HepG2 (cell line): ENCODE results near the gene BLVRA. TPM values are rescaled to one million over a fixed set of nuclear protein-coding genes. Genes with fewer than 3 reads are reported as not detected.

Source experiments
- CBX1 ChIP-seq: IDR thresholded peaks from one replicate; pipeline ENCODE4 v1.6.1; 2016; ENCODE audit warnings: antibody characterized with exemption, low read depth
- POLR2AphosphoS5 ChIP-seq: IDR thresholded peaks from 2 replicates; pipeline ENCODE4 v1.6.1; 2012; ENCODE audit warnings: low read depth, low read length
- REXO4 ChIP-seq: sonication (generic); formaldehyde crosslinking; IDR thresholded peaks from 2 replicates; pipeline ENCODE4 v1.8.0; 2022; ENCODE audit warnings: missing genetic modification reagents, mild to moderate bottlenecking, borderline replicate concordance
- RFX1 ChIP-seq: fragments of 450-650 bp; IDR thresholded peaks from 2 replicates; pipeline ENCODE4 v1.6.1; 2017
- RXRB ChIP-seq: IDR thresholded peaks from 2 replicates; pipeline ENCODE4 v1.6.1; 2016; ENCODE audit warnings: borderline replicate concordance, missing genetic modification reagents, missing compliant biosample characterization
- SOX5 ChIP-seq: IDR thresholded peaks from 2 replicates; pipeline ENCODE4 v1.6.1; 2016; ENCODE audit warnings: borderline replicate concordance
- ZFP41 ChIP-seq: sonication (generic); formaldehyde crosslinking; IDR thresholded peaks from 2 replicates; pipeline ENCODE4 v1.4.0; 2020; ENCODE audit warnings: mild to moderate bottlenecking, missing genetic modification reagents, borderline replicate concordance
- ZNF121 ChIP-seq: sonication (generic); formaldehyde crosslinking; IDR thresholded peaks from 2 replicates; pipeline ENCODE4 v1.5.0; 2020; ENCODE audit warnings: mild to moderate bottlenecking, missing genetic modification reagents
- ZNF124 ChIP-seq: sonication (generic); formaldehyde crosslinking; IDR thresholded peaks from 2 replicates; pipeline ENCODE4 v1.4.0; 2020; ENCODE audit warnings: missing genetic modification reagents
- ZNF20 ChIP-seq: sonication (generic); formaldehyde crosslinking; IDR thresholded peaks from 2 replicates; pipeline ENCODE4 v1.4.0; 2020; ENCODE audit warnings: mild to moderate bottlenecking, moderate library complexity, missing genetic modification reagents
- ZNF337 ChIP-seq: sonication (generic); formaldehyde crosslinking; IDR thresholded peaks from 2 replicates; pipeline ENCODE4 v1.5.1; 2020; ENCODE audit warnings: missing genetic modification reagents, low read depth, mild to moderate bottlenecking, borderline replicate concordance
- ZNF430 ChIP-seq: sonication (generic); formaldehyde crosslinking; IDR thresholded peaks from 2 replicates; pipeline ENCODE4 v1.9.0; 2021; ENCODE audit warnings: mild to moderate bottlenecking, missing genetic modification reagents
- ZNF460 ChIP-seq: sonication (generic); formaldehyde crosslinking; IDR thresholded peaks from 2 replicates; pipeline ENCODE4 v1.5.1; 2020; ENCODE audit warnings: missing genetic modification reagents, mild to moderate bottlenecking, borderline replicate concordance
- ZNF484 ChIP-seq: sonication (generic); formaldehyde crosslinking; IDR thresholded peaks from 2 replicates; pipeline ENCODE4 v1.5.1; 2020; ENCODE audit warnings: mild to moderate bottlenecking, low read depth, missing genetic modification reagents, borderline replicate concordance
- ZNF605 ChIP-seq: sonication (generic); formaldehyde crosslinking; IDR thresholded peaks from 2 replicates; pipeline ENCODE4 v1.8.0; 2022; ENCODE audit warnings: mild to moderate bottlenecking, missing genetic modification reagents
- polyA plus RNA-seq, 8 experiments: library from polyadenylated mRNA; depleted of rRNA in 3 of 8; stranded (reverse) in 7 of 8; unstranded in 1 of 8; fragments of >200 nt; fragmentation: Illumina TruSeq in 4 of 8; extraction: Trizol in 4 of 8; gene quantifications; 2 replicates each; pipeline versions ENCODE4 v1.2.1 to v1.2.3, GENCODE V29; 2011 to 2016; ENCODE audit warnings: low read depth in 4 of 8, missing spikeins in 1 of 8, mixed read lengths in 1 of 8; ENCODE audit not compliant: insufficient read depth in 1 of 8
- total RNA-seq, 5 experiments: library from RNA; depleted of rRNA; stranded (reverse); fragments of >200 nt; fragmentation: Illumina TruSeq; extraction: Trizol; gene quantifications; 2 replicates each; pipeline ENCODE4 v1.2.3, GENCODE V29; 2016; ENCODE audit warnings: low read depth in 1 of 5
- TF ChIP-seq, protein P1 (sequence below): sonication (generic); formaldehyde crosslinking; IDR thresholded peaks from 2 replicates; pipeline ENCODE4 v1.4.0; 2020; ENCODE audit warnings: mild to moderate bottlenecking, missing genetic modification reagents
- TF ChIP-seq, protein P2 (sequence below): sonication (generic); formaldehyde crosslinking; IDR thresholded peaks from 2 replicates; pipeline ENCODE4 v1.5.0; 2020; ENCODE audit warnings: missing genetic modification reagents
- TF ChIP-seq, protein P3 (sequence below): sonication (generic); formaldehyde crosslinking; IDR thresholded peaks from 2 replicates; pipeline ENCODE4 v1.8.0; 2022; ENCODE audit warnings: missing genetic modification reagents, low read depth, mild to moderate bottlenecking, borderline replicate concordance
- TF ChIP-seq, protein P4 (sequence below): sonication (generic); formaldehyde crosslinking; IDR thresholded peaks from 2 replicates; pipeline ENCODE4 v1.4.0; 2020; ENCODE audit warnings: missing genetic modification reagents
- TF ChIP-seq, protein P5 (sequence below): sonication (generic); formaldehyde crosslinking; IDR thresholded peaks from 2 replicates; pipeline ENCODE4 v1.5.0; 2020; ENCODE audit warnings: missing genetic modification reagents, mild to moderate bottlenecking, borderline replicate concordance

BLVRA gene
- total and polyA plus RNA-seq, 2 of the 13 experiments (the other 11 are each of a cell fraction or from before 2014, with no cell fraction given): 39.2 to 64.2 TPM

DNA sequence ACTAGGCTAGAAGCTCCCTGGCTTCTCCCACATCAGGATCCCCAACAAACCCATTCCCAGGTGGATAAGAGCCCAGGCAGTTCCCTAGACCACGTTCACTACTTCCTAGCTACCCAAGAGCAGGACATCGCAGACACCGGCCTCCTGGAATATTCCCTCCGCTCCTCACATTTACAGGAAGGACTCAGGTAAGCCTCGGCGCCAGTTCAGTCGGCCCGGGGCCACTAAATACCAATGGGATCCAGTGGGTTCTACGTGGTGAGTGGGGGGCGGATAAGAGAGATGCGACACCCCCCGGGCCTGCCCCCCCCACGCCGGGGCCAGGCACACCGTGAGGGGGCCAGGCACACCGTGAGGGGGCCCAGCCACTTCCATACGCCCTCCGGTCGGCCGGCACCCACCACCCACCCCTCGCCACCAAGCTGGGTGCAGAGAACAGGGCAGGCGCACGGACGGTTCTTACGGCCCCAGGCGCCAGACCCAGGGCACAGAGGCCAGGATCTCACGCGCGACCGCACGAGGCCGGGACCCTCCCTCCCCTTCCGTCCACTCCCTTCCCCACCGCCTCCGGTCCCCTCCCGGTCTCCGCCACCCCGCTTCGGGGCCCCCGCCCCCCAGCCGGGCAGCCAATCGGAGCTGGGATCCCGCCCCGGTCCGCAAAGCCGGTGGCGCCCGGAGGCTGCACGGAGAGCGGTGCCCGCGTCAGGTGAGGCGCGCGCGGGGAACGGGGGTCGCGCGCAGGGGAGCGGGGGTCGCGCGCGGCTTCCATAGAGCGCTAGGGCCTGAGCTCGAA is at the start of gene BLVRA (continued):
- TF ChIP-seq ZFP41: no peak
- TF ChIP-seq ZNF605: no peak
- TF ChIP-seq, protein P1, sequence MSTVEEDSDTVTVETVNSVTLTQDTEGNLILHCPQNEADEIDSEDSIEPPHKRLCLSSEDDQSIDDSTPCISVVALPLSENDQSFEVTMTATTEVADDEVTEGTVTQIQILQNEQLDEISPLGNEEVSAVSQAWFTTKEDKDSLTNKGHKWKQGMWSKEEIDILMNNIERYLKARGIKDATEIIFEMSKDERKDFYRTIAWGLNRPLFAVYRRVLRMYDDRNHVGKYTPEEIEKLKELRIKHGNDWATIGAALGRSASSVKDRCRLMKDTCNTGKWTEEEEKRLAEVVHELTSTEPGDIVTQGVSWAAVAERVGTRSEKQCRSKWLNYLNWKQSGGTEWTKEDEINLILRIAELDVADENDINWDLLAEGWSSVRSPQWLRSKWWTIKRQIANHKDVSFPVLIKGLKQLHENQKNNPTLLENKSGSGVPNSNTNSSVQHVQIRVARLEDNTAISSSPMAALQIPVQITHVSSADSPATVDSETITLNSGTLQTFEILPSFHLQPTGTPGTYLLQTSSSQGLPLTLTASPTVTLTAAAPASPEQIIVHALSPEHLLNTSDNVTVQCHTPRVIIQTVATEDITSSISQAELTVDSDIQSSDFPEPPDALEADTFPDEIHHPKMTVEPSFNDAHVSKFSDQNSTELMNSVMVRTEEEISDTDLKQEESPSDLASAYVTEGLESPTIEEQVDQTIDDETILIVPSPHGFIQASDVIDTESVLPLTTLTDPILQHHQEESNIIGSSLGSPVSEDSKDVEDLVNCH (CRISPR knock-in tag): no peak
- TF ChIP-seq, protein P2, sequence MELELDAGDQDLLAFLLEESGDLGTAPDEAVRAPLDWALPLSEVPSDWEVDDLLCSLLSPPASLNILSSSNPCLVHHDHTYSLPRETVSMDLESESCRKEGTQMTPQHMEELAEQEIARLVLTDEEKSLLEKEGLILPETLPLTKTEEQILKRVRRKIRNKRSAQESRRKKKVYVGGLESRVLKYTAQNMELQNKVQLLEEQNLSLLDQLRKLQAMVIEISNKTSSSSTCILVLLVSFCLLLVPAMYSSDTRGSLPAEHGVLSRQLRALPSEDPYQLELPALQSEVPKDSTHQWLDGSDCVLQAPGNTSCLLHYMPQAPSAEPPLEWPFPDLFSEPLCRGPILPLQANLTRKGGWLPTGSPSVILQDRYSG (CRISPR knock-in tag): no peak
- TF ChIP-seq ZNF460 (CRISPR knock-in tag): no peak; the same call in 1 of the 2 replicates
- peak; percentile 29; the same call in 1 of the 2 replicates for TF ChIP-seq ZNF430 (CRISPR knock-in tag)
- TF ChIP-seq ZNF20 (CRISPR knock-in tag): no peak
- TF ChIP-seq SOX5 (CRISPR knock-in tag): no peak; the same call in 1 of the 2 replicates
- no peak for TF ChIP-seq REXO4 (CRISPR knock-in tag)
- peak; percentile 52 for TF ChIP-seq POLR2AphosphoS5
- TF ChIP-seq, protein P3, sequence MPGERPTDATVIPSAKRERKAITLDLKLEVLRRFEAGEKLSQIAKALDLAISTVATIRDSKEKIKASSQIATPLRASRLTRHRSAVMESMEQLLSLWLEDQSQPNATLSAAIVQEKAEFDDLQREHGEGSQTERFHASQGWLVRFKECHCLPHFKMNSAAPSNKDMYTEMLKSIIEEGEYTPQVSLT: no peak
- TF ChIP-seq RXRB (CRISPR knock-in tag): no peak
- no peak for TF ChIP-seq CBX1
- TF ChIP-seq RFX1: no peak
- peak; percentile 88 for TF ChIP-seq ZNF121 (CRISPR knock-in tag)
- TF ChIP-seq ZNF337 (CRISPR knock-in tag): no peak
- TF ChIP-seq ZNF124 (CRISPR knock-in tag): no peak
- TF ChIP-seq ZNF484 (CRISPR knock-in tag): no peak
- TF ChIP-seq, protein P4, sequence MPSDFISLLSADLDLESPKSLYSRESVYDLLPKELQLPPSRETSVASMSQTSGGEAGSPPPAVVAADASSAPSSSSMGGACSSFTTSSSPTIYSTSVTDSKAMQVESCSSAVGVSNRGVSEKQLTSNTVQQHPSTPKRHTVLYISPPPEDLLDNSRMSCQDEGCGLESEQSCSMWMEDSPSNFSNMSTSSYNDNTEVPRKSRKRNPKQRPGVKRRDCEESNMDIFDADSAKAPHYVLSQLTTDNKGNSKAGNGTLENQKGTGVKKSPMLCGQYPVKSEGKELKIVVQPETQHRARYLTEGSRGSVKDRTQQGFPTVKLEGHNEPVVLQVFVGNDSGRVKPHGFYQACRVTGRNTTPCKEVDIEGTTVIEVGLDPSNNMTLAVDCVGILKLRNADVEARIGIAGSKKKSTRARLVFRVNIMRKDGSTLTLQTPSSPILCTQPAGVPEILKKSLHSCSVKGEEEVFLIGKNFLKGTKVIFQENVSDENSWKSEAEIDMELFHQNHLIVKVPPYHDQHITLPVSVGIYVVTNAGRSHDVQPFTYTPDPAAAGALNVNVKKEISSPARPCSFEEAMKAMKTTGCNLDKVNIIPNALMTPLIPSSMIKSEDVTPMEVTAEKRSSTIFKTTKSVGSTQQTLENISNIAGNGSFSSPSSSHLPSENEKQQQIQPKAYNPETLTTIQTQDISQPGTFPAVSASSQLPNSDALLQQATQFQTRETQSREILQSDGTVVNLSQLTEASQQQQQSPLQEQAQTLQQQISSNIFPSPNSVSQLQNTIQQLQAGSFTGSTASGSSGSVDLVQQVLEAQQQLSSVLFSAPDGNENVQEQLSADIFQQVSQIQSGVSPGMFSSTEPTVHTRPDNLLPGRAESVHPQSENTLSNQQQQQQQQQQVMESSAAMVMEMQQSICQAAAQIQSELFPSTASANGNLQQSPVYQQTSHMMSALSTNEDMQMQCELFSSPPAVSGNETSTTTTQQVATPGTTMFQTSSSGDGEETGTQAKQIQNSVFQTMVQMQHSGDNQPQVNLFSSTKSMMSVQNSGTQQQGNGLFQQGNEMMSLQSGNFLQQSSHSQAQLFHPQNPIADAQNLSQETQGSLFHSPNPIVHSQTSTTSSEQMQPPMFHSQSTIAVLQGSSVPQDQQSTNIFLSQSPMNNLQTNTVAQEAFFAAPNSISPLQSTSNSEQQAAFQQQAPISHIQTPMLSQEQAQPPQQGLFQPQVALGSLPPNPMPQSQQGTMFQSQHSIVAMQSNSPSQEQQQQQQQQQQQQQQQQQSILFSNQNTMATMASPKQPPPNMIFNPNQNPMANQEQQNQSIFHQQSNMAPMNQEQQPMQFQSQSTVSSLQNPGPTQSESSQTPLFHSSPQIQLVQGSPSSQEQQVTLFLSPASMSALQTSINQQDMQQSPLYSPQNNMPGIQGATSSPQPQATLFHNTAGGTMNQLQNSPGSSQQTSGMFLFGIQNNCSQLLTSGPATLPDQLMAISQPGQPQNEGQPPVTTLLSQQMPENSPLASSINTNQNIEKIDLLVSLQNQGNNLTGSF (CRISPR knock-in tag): no peak
- TF ChIP-seq, protein P5, sequence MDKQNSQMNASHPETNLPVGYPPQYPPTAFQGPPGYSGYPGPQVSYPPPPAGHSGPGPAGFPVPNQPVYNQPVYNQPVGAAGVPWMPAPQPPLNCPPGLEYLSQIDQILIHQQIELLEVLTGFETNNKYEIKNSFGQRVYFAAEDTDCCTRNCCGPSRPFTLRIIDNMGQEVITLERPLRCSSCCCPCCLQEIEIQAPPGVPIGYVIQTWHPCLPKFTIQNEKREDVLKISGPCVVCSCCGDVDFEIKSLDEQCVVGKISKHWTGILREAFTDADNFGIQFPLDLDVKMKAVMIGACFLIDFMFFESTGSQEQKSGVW (CRISPR knock-in tag): no peak
